Astrocyte (in vitro differentiated cells and primary cell): Measurements from ENCODE around the gene HMGN5. TPM values are rescaled to one million over a fixed set of nuclear protein-coding genes. Genes with fewer than 3 reads are reported as not detected.

Experiments
- DNase-seq: peaks from one replicate; pipeline ENCODE4 v3.0.0-alpha.2; 2010; ENCODE audit warnings: low read depth
- FAIRE-seq: peaks from 2 replicates; lab custom pipeline; 2011; peaks lifted over from hg19 to GRCh38; lab: Jason Lieb, UNC
- H2AFZ ChIP-seq: 2 replicates; pipeline ENCODE4 v1.6.0; 2012; ENCODE audit warnings: low read depth, low read length, inconsistent platforms
- H3K27ac ChIP-seq: 2 replicates; pipeline ENCODE4 v1.5.1; 2011; ENCODE audit warnings: low read depth, low read length, inconsistent platforms
- H3K27me3 ChIP-seq: 2 replicates; pipeline ENCODE4 v1.6.0; 2011; ENCODE audit warnings: low read length, inconsistent platforms; ENCODE audit not compliant: insufficient read depth
- H3K36me3 ChIP-seq: 2 replicates; pipeline ENCODE4 v1.5.1; 2011; ENCODE audit warnings: low read length, inconsistent platforms; ENCODE audit not compliant: insufficient read depth
- H3K4me1 ChIP-seq: 2 replicates; pipeline ENCODE4 v1.5.1; 2011; ENCODE audit warnings: low read length, inconsistent platforms; ENCODE audit not compliant: insufficient read depth
- H3K4me2 ChIP-seq: 2 replicates; pipeline ENCODE4 v1.6.0; 2012; ENCODE audit warnings: low read length, inconsistent platforms
- H3K4me3 ChIP-seq: 2 replicates; pipeline ENCODE4 v1.5.1; 2011; ENCODE audit warnings: low read depth, mild to moderate bottlenecking, low read length, inconsistent platforms; ENCODE audit not compliant: insufficient read depth
- H3K79me2 ChIP-seq: 2 replicates; pipeline ENCODE4 v1.6.0; 2012; ENCODE audit warnings: mild to moderate bottlenecking, low read length, inconsistent platforms; ENCODE audit not compliant: insufficient read depth
- H3K9ac ChIP-seq: 2 replicates; pipeline ENCODE4 v1.6.0; 2012; ENCODE audit warnings: mild to moderate bottlenecking, low read length, inconsistent platforms
- H3K9me3 ChIP-seq: 2 replicates; pipeline ENCODE4 v1.5.1; 2012; ENCODE audit warnings: low read depth, mild to moderate bottlenecking, low read length, inconsistent platforms; ENCODE audit not compliant: insufficient read depth
- H4K20me1 ChIP-seq: 2 replicates; pipeline ENCODE4 v1.6.0; 2012; ENCODE audit warnings: low read length, inconsistent platforms; ENCODE audit not compliant: insufficient read depth
- H3K27ac Mint-ChIP-seq: one replicate; pipeline ENCODE4 v1.8.0; 2021; ENCODE audit warnings: mild to moderate bottlenecking, mixed read lengths; ENCODE audit not compliant: unreplicated experiment
- H3K27me3 Mint-ChIP-seq: one replicate; pipeline ENCODE4 v1.8.0; 2021; ENCODE audit warnings: low read depth, mixed read lengths; ENCODE audit not compliant: unreplicated experiment
- H3K36me3 Mint-ChIP-seq: one replicate; pipeline ENCODE4 v1.8.0; 2021; ENCODE audit warnings: low read depth, mixed read lengths; ENCODE audit not compliant: unreplicated experiment
- H3K4me1 Mint-ChIP-seq: one replicate; pipeline ENCODE4 v1.8.0; 2021; ENCODE audit warnings: low read depth, mixed read lengths; ENCODE audit not compliant: unreplicated experiment
- H3K4me3 Mint-ChIP-seq: one replicate; pipeline ENCODE4 v1.8.0; 2021; ENCODE audit warnings: mild to moderate bottlenecking, moderate library complexity, mixed read lengths; ENCODE audit not compliant: unreplicated experiment
- H3K9me3 Mint-ChIP-seq: one replicate; pipeline ENCODE4 v1.8.0; 2021; ENCODE audit warnings: mild to moderate bottlenecking, mixed read lengths; ENCODE audit not compliant: unreplicated experiment
- EZH2 ChIP-seq: IDR thresholded peaks from 2 replicates; pipeline ENCODE4 v1.6.1; 2012; ENCODE audit warnings: mild to moderate bottlenecking, low read length, inconsistent platforms; ENCODE audit not compliant: insufficient read depth
- total RNA-seq: library from RNA; stranded (reverse); gene quantifications from 2 replicates; pipeline ENCODE4 v1.2.1, GENCODE V29; 2021
- TF ChIP-seq, protein P1 (sequence below): IDR thresholded peaks from 2 replicates; pipeline ENCODE4 v1.5.1; 2011; ENCODE audit warnings: low read depth, mild to moderate bottlenecking, inconsistent platforms, low read length, moderate library complexity; ENCODE audit not compliant: insufficient read depth

The HMGN5 gene
- total RNA-seq, 1 donor from 2014 or later = 3.9 TPM

DNA sequence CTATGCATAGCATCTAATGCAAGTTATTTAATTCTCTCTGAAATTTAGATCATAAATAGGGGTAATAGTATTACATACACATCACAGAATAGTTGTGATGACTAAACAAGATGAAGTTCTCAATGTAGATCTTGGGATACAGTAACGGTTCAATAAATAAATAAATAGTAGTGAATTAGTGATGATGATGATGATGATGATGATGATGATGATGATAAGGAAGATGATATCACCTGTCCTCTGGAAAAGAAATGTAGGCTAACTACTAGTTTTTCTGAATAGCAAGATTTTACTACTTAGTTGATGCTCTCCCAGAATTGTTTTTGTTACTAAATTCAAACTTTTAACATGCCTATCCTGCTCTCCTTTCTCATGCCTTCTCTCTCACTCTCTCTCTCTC, 30.5 kb upstream of the HMGN5 start:
- Mint-ChIP-seq H3K4me1 (peaks cover 13% of the 10 kb centered on the region), H3K4me3 (no peak overlapping the region), H3K36me3 (peaks cover 2% of the 10 kb centered on the region), H3K9me3 (no peaks in the 10 kb centered on the region), H3K27ac (no peak overlapping the region), H3K27me3 (no peaks in the 10 kb centered on the region)
- Histone ChIP-seq H4K20me1 (peaks cover 3% of the 10 kb centered on the region), H3K4me3 (no peak overlapping the region), H3K4me1 (no peaks in the 10 kb centered on the region), H3K27me3 (no peaks in the 10 kb centered on the region), H3K27ac (no peak overlapping the region), H3K9me3 (no peaks in the 10 kb centered on the region), H2AFZ (no peak overlapping the region), H3K36me3 (no peaks in the 10 kb centered on the region), H3K79me2 (peaks cover 23% of the 10 kb centered on the region), H3K9ac (no peak overlapping the region), H3K4me2 (no peak overlapping the region)
- no peak for TF ChIP-seq EZH2
- TF ChIP-seq, protein P1, sequence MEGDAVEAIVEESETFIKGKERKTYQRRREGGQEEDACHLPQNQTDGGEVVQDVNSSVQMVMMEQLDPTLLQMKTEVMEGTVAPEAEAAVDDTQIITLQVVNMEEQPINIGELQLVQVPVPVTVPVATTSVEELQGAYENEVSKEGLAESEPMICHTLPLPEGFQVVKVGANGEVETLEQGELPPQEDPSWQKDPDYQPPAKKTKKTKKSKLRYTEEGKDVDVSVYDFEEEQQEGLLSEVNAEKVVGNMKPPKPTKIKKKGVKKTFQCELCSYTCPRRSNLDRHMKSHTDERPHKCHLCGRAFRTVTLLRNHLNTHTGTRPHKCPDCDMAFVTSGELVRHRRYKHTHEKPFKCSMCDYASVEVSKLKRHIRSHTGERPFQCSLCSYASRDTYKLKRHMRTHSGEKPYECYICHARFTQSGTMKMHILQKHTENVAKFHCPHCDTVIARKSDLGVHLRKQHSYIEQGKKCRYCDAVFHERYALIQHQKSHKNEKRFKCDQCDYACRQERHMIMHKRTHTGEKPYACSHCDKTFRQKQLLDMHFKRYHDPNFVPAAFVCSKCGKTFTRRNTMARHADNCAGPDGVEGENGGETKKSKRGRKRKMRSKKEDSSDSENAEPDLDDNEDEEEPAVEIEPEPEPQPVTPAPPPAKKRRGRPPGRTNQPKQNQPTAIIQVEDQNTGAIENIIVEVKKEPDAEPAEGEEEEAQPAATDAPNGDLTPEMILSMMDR = no peak
- DNase-seq (no peak), FAIRE-seq (no peak)

DNA sequence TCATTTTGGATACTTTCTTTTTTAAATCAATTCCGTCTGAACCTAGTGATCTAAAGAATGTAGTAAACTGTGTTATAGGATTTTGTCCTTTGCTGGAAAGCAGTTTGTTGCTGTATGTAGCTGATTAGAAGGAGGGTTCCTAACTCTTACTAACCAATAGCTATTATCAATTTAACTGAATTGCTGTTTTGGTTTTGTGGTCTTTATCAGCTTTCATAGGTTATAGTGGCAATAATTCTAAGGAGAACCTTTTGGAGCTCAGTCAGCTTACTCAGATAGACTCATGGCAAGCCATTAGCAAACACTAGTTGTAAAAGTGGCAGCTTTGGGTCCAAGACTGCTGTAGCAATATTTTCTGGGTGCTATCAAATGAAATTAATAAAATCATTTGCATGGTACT, 29.8 kb upstream of the HMGN5 start:
- H3K27me3 Mint-ChIP-seq = no peaks in the 10 kb centered on the region
- H3K4me3 ChIP-seq = no peak overlapping the region
- H3K27me3 ChIP-seq = no peaks in the 10 kb centered on the region
- no peak overlapping the region for H2AFZ ChIP-seq
- H3K9ac ChIP-seq = no peak overlapping the region
- no peak overlapping the region for H3K27ac Mint-ChIP-seq
- no peaks in the 10 kb centered on the region for H3K36me3 Mint-ChIP-seq
- no peaks in the 10 kb centered on the region for H3K36me3 ChIP-seq
- H4K20me1 ChIP-seq = peaks cover 3% of the 10 kb centered on the region
- no peaks in the 10 kb centered on the region for H3K9me3 ChIP-seq
- H3K4me2 ChIP-seq = no peak overlapping the region
- peaks cover 5% of the 10 kb centered on the region for H3K4me1 Mint-ChIP-seq
- TF ChIP-seq, protein P1 = no peak
- DNase-seq = no peak
- no peaks in the 10 kb centered on the region for H3K9me3 Mint-ChIP-seq
- no peak overlapping the region for H3K4me3 Mint-ChIP-seq
- peak; percentile 97 for FAIRE-seq
- peaks cover 23% of the 10 kb centered on the region for H3K79me2 ChIP-seq
- H3K4me1 ChIP-seq = no peaks in the 10 kb centered on the region
- H3K27ac ChIP-seq = no peak overlapping the region

DNA sequence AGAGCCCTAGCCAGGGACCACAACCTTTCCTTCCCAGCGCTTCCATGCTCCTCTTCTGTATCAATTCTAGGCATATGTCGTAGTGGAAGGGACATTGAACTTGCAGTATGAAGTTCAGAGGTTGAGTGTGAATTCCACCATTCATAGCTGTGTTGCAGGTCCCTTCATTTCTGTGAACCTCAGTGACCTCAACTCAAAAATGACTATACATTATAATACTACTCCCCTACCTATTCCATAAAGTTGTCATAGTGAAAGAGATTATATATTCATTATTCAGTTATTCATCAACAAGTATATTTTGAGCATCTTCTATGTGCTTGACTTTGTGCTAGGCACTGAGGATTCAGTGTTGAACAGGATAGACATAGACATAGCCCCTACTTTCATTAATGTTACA, 28.2 kb upstream of the HMGN5 start:
- H3K4me1 Mint-ChIP-seq = peaks cover 4% of the 10 kb centered on the region
- H3K4me2 ChIP-seq = no peak overlapping the region
- H3K4me1 ChIP-seq = no peaks in the 10 kb centered on the region
- H3K27ac ChIP-seq = no peak overlapping the region
- no peak overlapping the region for H3K4me3 ChIP-seq
- no peak overlapping the region for H3K9ac ChIP-seq
- no peaks in the 10 kb centered on the region for H3K27me3 Mint-ChIP-seq
- H3K27me3 ChIP-seq = no peaks in the 10 kb centered on the region
- DNase-seq = no peak
- no peaks in the 10 kb centered on the region for H4K20me1 ChIP-seq
- peak; percentile 39 for FAIRE-seq
- H3K36me3 ChIP-seq = no peaks in the 10 kb centered on the region
- no peaks in the 10 kb centered on the region for H3K9me3 Mint-ChIP-seq
- H3K4me3 Mint-ChIP-seq = no peak overlapping the region
- H2AFZ ChIP-seq = no peak overlapping the region
- peaks cover 23% of the 10 kb centered on the region for H3K79me2 ChIP-seq
- no peaks in the 10 kb centered on the region for H3K9me3 ChIP-seq
- no peaks in the 10 kb centered on the region for H3K36me3 Mint-ChIP-seq
- no peak overlapping the region for H3K27ac Mint-ChIP-seq
- TF ChIP-seq, protein P1 = no peak
